H9 (cell line): ENCODE data around the gene SEMA3C. TPM values are rescaled to one million over a fixed set of nuclear protein-coding genes. Genes with fewer than 3 reads are reported as not detected.

Experiments used
- DNase-seq: peaks from one replicate; pipeline ENCODE4 v3.0.0-alpha.2; 2017
- H2AFZ ChIP-seq: one replicate; pipeline ENCODE4 v1.6.1; 2013; ENCODE audit warnings: mild to moderate bottlenecking, low read length, control low read depth, moderate library complexity
- H2AK5ac ChIP-seq: 2 replicates; pipeline ENCODE4 v1.6.1; 2013; ENCODE audit warnings: low read length, control low read depth, mixed read lengths; ENCODE audit not compliant: insufficient read length
- H2BK120ac ChIP-seq: one replicate; pipeline ENCODE4 v1.6.1; 2013; ENCODE audit warnings: low read depth, mild to moderate bottlenecking, low read length, control low read depth, inconsistent platforms; ENCODE audit not compliant: poor library complexity, severe bottlenecking
- H2BK12ac ChIP-seq: 2 replicates; pipeline ENCODE4 v1.6.1; 2013; ENCODE audit warnings: low read length, control low read depth, mixed read lengths, low read depth; ENCODE audit not compliant: insufficient read length
- H2BK15ac ChIP-seq: 2 replicates; pipeline ENCODE4 v1.6.1; 2013; ENCODE audit warnings: low read depth, low read length, control low read depth
- H2BK20ac ChIP-seq: one replicate; pipeline ENCODE4 v1.6.1; 2013; ENCODE audit warnings: low read depth, mild to moderate bottlenecking, low read length, control low read depth, inconsistent platforms; ENCODE audit not compliant: poor library complexity, severe bottlenecking
- H2BK5ac ChIP-seq: 2 replicates; pipeline ENCODE4 v1.6.1; 2013; ENCODE audit warnings: low read length, control low read depth, mixed read lengths; ENCODE audit not compliant: insufficient read length
- H3K14ac ChIP-seq: 2 replicates; pipeline ENCODE4 v1.6.1; 2013; ENCODE audit warnings: low read length, control low read depth; ENCODE audit not compliant: insufficient read depth
- H3K18ac ChIP-seq: 2 replicates; pipeline ENCODE4 v1.6.1; 2013; ENCODE audit warnings: low read depth, mild to moderate bottlenecking, mixed read lengths, low read length, control low read depth; ENCODE audit not compliant: insufficient read length
- H3K23ac ChIP-seq: 2 replicates; pipeline ENCODE4 v1.6.1; 2013; ENCODE audit warnings: low read length, control low read depth, mixed read lengths, low read depth; ENCODE audit not compliant: insufficient read length
- H3K23me2 ChIP-seq: 2 replicates; pipeline ENCODE4 v1.6.1; 2013; ENCODE audit warnings: low read depth, mild to moderate bottlenecking, mixed read lengths, low read length, control low read depth; ENCODE audit not compliant: insufficient read length, poor library complexity, severe bottlenecking
- H3K27ac ChIP-seq: 2 replicates; pipeline ENCODE4 v1.5.1; 2013; ENCODE audit warnings: low read length, control low read depth, mixed read lengths, low read depth; ENCODE audit not compliant: insufficient read length
- H3K27me3 ChIP-seq: 2 replicates; pipeline ENCODE4 v1.6.1; 2013; ENCODE audit warnings: low read length, control low read depth, inconsistent platforms; ENCODE audit not compliant: insufficient read depth
- H3K4ac ChIP-seq: 2 replicates; pipeline ENCODE4 v1.6.1; 2013; ENCODE audit warnings: low read depth, mild to moderate bottlenecking, control low read depth, inconsistent platforms, low read length, moderate library complexity
- H3K4me1 ChIP-seq: 2 replicates; pipeline ENCODE4 v1.6.1; 2013; ENCODE audit warnings: low read length, control low read depth, inconsistent platforms; ENCODE audit not compliant: insufficient read depth
- H3K4me2 ChIP-seq: 2 replicates; pipeline ENCODE4 v1.6.1; 2013; ENCODE audit warnings: low read length, control low read depth, mixed read lengths; ENCODE audit not compliant: insufficient read length, insufficient read depth
- H3K56ac ChIP-seq: 2 replicates; pipeline ENCODE4 v1.6.1; 2013; ENCODE audit warnings: low read depth, mild to moderate bottlenecking, mixed read lengths, low read length, control low read depth; ENCODE audit not compliant: insufficient read length
- H3K79me1 ChIP-seq: 2 replicates; pipeline ENCODE4 v1.6.1; 2013; ENCODE audit warnings: low read depth, mild to moderate bottlenecking, moderate library complexity, low read length, control low read depth, inconsistent platforms; ENCODE audit not compliant: insufficient read depth, poor library complexity, severe bottlenecking
- H3K79me2 ChIP-seq: 2 replicates; pipeline ENCODE4 v1.6.1; 2013; ENCODE audit warnings: low read length, control low read depth, inconsistent platforms; ENCODE audit not compliant: insufficient read depth
- H3K9ac ChIP-seq: 2 replicates; pipeline ENCODE4 v1.6.1; 2013; ENCODE audit warnings: low read length, control low read depth, mixed read lengths; ENCODE audit not compliant: insufficient read length; ENCODE audit errors: extremely low read depth
- H3K9me3 ChIP-seq: one replicate; pipeline ENCODE4 v1.6.1; 2013; ENCODE audit warnings: low read depth, low read length, inconsistent platforms; ENCODE audit not compliant: control insufficient read depth
- H3T11ph ChIP-seq: one replicate; pipeline ENCODE4 v1.6.1; 2013; ENCODE audit warnings: mild to moderate bottlenecking, low read length, control low read depth, inconsistent platforms
- H4K20me1 ChIP-seq: one replicate; pipeline ENCODE4 v1.6.1; 2013; ENCODE audit not compliant: control insufficient read depth, insufficient read length, insufficient read depth
- H4K5ac ChIP-seq: 2 replicates; pipeline ENCODE4 v1.6.1; 2013; ENCODE audit warnings: low read depth, mild to moderate bottlenecking, mixed read lengths, low read length, control low read depth; ENCODE audit not compliant: insufficient read length
- H4K8ac ChIP-seq: replicated peaks from 2 replicates; pipeline ENCODE4 v1.6.1; 2013; ENCODE audit warnings: low read length, control low read depth, mixed read lengths, low read depth; ENCODE audit not compliant: insufficient read length
- H4K91ac ChIP-seq: 2 replicates; pipeline ENCODE4 v1.6.1; 2013; ENCODE audit warnings: low read depth, mild to moderate bottlenecking, moderate library complexity, mixed read lengths, low read length, control low read depth; ENCODE audit not compliant: insufficient read length
- H3K27ac Mint-ChIP-seq, 3 experiments: 2 replicates in 2 of 3; 3 replicates in 1 of 3; pipeline ENCODE4 v1.8.0; 2020 to 2021; ENCODE audit warnings: mixed read lengths in 3 of 3, mild to moderate bottlenecking in 1 of 3, moderate library complexity in 1 of 3
- H3K27me3 Mint-ChIP-seq: 2 replicates; pipeline ENCODE4 v1.8.0; 2021; ENCODE audit warnings: low read depth, mild to moderate bottlenecking, moderate library complexity, mixed read lengths
- H3K36me3 Mint-ChIP-seq, 3 experiments: 2 replicates in 2 of 3; 3 replicates in 1 of 3; pipeline ENCODE4 v1.8.0; 2020 to 2021; ENCODE audit warnings: low read depth in 3 of 3, mixed read lengths in 3 of 3; ENCODE audit not compliant: insufficient read depth in 1 of 3
- H3K4me1 Mint-ChIP-seq, 2 experiments: 2 replicates each; pipeline ENCODE4 v1.8.0; 2020; ENCODE audit warnings: mixed read lengths in 2 of 2
- H3K4me3 Mint-ChIP-seq, 2 experiments: 2 replicates in 1 of 2; 3 replicates in 1 of 2; pipeline ENCODE4 v1.8.0; 2020 to 2021; ENCODE audit warnings: mild to moderate bottlenecking in 2 of 2, mixed read lengths in 2 of 2, moderate library complexity in 1 of 2
- H3K9me3 Mint-ChIP-seq, 2 experiments: 2 replicates in 1 of 2; 3 replicates in 1 of 2; pipeline ENCODE4 v1.8.0; 2020; ENCODE audit warnings: mild to moderate bottlenecking in 2 of 2, mixed read lengths in 2 of 2, moderate library complexity in 1 of 2
- CTCF ChIP-seq: fragments of 200-600 bp; sonication (generic); conservative IDR thresholded peaks from 3 replicates; pipeline ENCODE4 v1.8.0; 2021; ENCODE audit warnings: antibody characterized with exemption, mild to moderate bottlenecking
- WGBS: extraction: QIAGEN DNeasy Blood & Tissue Kit; methylation state at CpG from one replicate; pipeline ENCODE4 v1.1.7; 2013; ENCODE audit warnings: missing lambda C conversion rate, low lambda C conversion rate, mixed read lengths; ENCODE audit not compliant: insufficient read length; ENCODE audit errors: extremely low coverage; 5-methylcytosine and 5-hydroxymethylcytosine counted together
- total RNA-seq: library from RNA; stranded (reverse); gene quantifications from 2 replicates; pipeline ENCODE4 v1.2.1, GENCODE V29; 2021

Gene SEMA3C
- total RNA-seq, 1 experiment from 2014 or later: 1.6 TPM

- no peak overlapping the region for H3K27ac ChIP-seq
- no peak overlapping the region for H4K5ac ChIP-seq
- Mint-ChIP-seq H3K27me3 (no peaks in the 10 kb centered on the region), H3K36me3 (no peaks in the 10 kb centered on the region), H3K4me1 (no peaks in the 10 kb centered on the region), H3K4me3 (no peak overlapping the region), H3K9me3 (no peaks in the 10 kb centered on the region), H3K27ac (no peak overlapping the region)
- H2BK12ac ChIP-seq: no peak overlapping the region
- H3K79me2 ChIP-seq: no peaks in the 10 kb centered on the region
- H3T11ph ChIP-seq: no peak overlapping the region
- no peak overlapping the region for H3K23ac ChIP-seq
- no peaks in the 10 kb centered on the region for H3K4me1 ChIP-seq
- H3K56ac ChIP-seq: no peak overlapping the region
- H2BK5ac ChIP-seq: no peak overlapping the region
- WGBS: no CpG with 5 or more reads among the region's 3 CpGs
- H3K79me1 ChIP-seq: no peaks in the 10 kb centered on the region
- H2BK20ac ChIP-seq: no peak overlapping the region
- H3K4me2 ChIP-seq: no peak overlapping the region
- DNase-seq: no peak
- no peaks in the 10 kb centered on the region for H4K20me1 ChIP-seq
- no peak overlapping the region for H2BK120ac ChIP-seq
- H3K27me3 ChIP-seq: no peaks in the 10 kb centered on the region
- H4K91ac ChIP-seq: no peak overlapping the region
- H3K23me2 ChIP-seq: no peaks in the 10 kb centered on the region
- H3K14ac ChIP-seq: no peak overlapping the region
- H4K8ac ChIP-seq: no peak overlapping the region
- no peak overlapping the region for H2AFZ ChIP-seq
- no peak overlapping the region for H2BK15ac ChIP-seq
- no peak overlapping the region for H3K9ac ChIP-seq
- no peaks in the 10 kb centered on the region for H3K9me3 ChIP-seq
- H3K4ac ChIP-seq: no peak overlapping the region
- H2AK5ac ChIP-seq: no peak overlapping the region
- no peak for TF ChIP-seq CTCF
- H3K18ac ChIP-seq: no peak overlapping the region
These were observed 127.3 kb downstream of the SEMA3C start for GRCh38 chr7:80791509-80791929.
